LNCaP clone FGC (cell line): ENCODE measurements around the gene BLOC1S4.

Source experiments
- DNase-seq: peaks from one replicate; pipeline ENCODE4 v3.0.0-alpha.2; 2011; ENCODE audit warnings: low read depth
- H3K4me3 ChIP-seq: 2 replicates; pipeline ENCODE4 v1.5.1; 2011; ENCODE audit warnings: mild to moderate bottlenecking, low read depth, low read length, control low read depth
- TF ChIP-seq, protein P1 (sequence below): IDR thresholded peaks from 2 replicates; pipeline ENCODE4 v1.5.1; 2012; ENCODE audit warnings: mild to moderate bottlenecking; ENCODE audit not compliant: control insufficient read depth, insufficient read depth; ENCODE audit errors: extremely low read depth

Gene BLOC1S4

DNA sequence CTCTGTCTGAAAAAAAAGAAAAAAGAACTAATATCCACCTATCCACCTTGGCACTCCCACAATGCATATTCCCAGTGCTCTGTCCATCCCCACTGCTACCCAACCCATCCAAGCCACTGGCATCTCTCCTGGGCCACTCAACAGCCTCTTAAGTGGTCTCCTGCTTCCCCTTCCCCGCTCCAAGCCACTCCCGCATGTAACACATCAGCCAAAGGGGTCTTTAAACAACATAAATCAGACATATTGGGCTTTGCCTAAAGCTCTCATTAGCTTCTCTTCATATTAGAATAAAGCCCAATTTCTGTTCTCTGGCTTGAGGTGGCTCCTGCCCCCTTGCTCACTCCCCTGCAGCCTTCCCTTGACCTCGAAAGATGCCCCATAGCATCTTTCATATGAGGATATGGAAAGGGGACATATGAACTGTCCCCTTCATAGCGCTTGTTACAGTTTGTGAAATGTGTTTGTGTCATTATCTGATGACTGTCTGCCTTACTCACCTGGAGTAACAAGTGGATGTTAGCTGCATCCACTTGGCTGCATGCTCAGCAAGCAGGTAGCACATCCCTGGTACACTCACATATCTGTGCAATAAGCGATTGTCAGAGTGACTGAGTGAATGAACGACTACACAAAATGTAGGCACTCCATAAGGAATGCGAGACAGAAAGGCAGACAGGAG is 3.1 kb downstream of the BLOC1S4 start:
- TF ChIP-seq, protein P1, sequence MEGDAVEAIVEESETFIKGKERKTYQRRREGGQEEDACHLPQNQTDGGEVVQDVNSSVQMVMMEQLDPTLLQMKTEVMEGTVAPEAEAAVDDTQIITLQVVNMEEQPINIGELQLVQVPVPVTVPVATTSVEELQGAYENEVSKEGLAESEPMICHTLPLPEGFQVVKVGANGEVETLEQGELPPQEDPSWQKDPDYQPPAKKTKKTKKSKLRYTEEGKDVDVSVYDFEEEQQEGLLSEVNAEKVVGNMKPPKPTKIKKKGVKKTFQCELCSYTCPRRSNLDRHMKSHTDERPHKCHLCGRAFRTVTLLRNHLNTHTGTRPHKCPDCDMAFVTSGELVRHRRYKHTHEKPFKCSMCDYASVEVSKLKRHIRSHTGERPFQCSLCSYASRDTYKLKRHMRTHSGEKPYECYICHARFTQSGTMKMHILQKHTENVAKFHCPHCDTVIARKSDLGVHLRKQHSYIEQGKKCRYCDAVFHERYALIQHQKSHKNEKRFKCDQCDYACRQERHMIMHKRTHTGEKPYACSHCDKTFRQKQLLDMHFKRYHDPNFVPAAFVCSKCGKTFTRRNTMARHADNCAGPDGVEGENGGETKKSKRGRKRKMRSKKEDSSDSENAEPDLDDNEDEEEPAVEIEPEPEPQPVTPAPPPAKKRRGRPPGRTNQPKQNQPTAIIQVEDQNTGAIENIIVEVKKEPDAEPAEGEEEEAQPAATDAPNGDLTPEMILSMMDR: no peak
- no peak overlapping the region for H3K4me3 ChIP-seq
- no peak for DNase-seq

- TF ChIP-seq, protein P1: no peak
- no peak overlapping the region for H3K4me3 ChIP-seq
- DNase-seq: no peak
Measured at GRCh38 chr4:6719611-6720179, 3.7 kb downstream of the BLOC1S4 start.

DNA sequence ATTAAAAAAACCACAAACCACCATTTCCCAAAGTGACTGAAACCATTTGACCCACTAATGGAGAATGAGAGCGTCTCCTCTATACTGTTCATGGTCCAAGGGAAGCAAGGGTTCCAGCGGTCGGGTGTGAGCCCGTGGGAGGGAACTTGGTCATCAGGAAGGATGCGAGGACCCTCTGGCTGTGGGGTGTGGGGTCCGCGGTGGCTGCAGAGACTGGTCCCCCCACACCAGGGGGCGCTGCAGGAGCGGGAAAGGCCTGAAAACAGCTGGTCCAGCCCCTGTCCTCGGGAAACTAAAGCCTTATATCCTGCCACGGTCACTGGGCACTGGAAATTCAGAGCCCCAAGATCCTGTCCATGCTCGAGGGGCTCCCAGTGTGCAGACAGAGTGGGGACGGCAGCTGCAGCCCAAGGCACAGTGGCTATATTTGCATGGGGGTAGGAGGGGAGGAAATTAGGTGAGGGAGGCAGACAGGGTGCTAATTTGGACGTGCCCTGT is 4.3 kb downstream of the BLOC1S4 start:
- TF ChIP-seq, protein P1: peak; percentile 88
- DNase-seq: no peak
- no peak overlapping the region for H3K4me3 ChIP-seq

DNA sequence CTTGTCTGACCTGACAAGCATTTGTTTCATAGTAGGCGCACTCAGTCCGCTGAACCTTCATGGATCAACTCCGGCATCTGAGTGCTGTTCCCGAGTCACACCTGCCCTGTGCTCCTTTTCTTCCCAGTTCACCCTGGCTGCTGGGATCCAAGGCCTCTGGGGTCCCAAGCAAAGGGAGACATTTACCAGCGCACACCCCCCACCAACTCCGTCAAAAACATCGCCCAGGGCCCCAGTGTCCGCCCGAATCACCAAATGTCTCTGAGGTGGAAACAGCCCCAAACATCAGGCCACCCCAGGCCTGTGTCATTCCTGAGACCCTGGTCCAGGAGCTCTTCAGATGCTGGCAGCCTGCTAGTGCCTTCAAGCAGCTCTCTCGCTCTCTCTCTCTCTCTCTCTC is 5.1 kb downstream of the BLOC1S4 start:
- TF ChIP-seq, protein P1: no peak
- no peak for DNase-seq
- H3K4me3 ChIP-seq: no peak overlapping the region

- TF ChIP-seq, protein P1: no peak
- H3K4me3 ChIP-seq: no peak overlapping the region
- no peak for DNase-seq
Measured at GRCh38 chr4:6722891-6723290, 6.9 kb downstream of the BLOC1S4 start.

- H3K4me3 ChIP-seq: no peak overlapping the region
- TF ChIP-seq, protein P1: no peak
- DNase-seq: no peak
Measured at GRCh38 chr4:6723851-6724250, 7.9 kb downstream of the BLOC1S4 start.
